Measurements from ENCODE around the gene C17orf58.
A peak's percentile ranks its signal among the peaks of the same experiment; 100 is the strongest.
"Not testable (repeated sequence)": the region's sequence is repeated elsewhere in the genome, so short reads cannot be mapped to it uniquely, and the experiment has no call there.

The C17orf58 gene

GRCh38 chr17:68004201-68004600 is 7.9 kb upstream of the C17orf58 start:
- DNase-seq (ENCODE audit: low read depth in 2 of 2): no peak

DNA sequence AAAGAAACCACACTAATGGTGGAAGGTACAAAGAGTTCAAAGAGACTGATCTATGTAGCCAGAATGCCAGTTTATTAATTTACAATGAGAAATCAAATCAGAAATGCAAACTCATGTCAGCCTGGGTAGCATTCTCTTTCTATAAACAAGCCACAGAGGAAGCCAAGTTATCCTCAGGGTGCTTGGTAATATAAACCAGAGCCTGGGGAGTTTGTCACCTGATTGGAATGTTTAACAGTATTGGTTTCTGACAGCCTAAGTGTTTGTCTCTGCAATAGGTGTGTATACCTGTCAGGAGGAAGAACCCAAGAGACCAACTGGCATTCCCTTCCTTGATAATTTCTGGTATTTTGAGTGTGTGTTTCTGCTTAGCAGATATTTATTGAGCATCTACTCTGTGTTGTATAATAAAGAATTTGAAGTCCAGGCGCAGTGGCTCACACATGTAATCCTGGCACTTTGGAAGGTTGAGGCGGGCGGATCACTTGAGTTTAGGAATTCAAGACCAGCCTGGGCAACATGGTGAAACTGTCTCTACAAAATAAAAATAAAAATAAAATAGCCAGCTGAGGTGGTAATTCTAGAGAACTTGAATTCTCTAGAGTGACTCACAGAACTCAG is 3.1 kb upstream of the C17orf58 start:
- no peak for DNase-seq (ENCODE audit: low read depth in 2 of 2)

GRCh38 chr17:67998466-67998865 is 2.2 kb upstream of the C17orf58 start:
- DNase-seq (ENCODE audit: low read depth in 2 of 2): no peak

GRCh38 chr17:67995570-67996263 is 552 bp downstream of the C17orf58 start:
- DNase-seq (ENCODE audit: low read depth in 2 of 2): no peak

GRCh38 chr17:67994817-67995569 is 1.3 kb downstream of the C17orf58 start:
- no peak for DNase-seq (ENCODE audit: low read depth in 2 of 2)

- no peak for DNase-seq (ENCODE audit: low read depth in 2 of 2)
Measured at GRCh38 chr17:67993998-67994361, 2.3 kb downstream of the C17orf58 start.

DNA sequence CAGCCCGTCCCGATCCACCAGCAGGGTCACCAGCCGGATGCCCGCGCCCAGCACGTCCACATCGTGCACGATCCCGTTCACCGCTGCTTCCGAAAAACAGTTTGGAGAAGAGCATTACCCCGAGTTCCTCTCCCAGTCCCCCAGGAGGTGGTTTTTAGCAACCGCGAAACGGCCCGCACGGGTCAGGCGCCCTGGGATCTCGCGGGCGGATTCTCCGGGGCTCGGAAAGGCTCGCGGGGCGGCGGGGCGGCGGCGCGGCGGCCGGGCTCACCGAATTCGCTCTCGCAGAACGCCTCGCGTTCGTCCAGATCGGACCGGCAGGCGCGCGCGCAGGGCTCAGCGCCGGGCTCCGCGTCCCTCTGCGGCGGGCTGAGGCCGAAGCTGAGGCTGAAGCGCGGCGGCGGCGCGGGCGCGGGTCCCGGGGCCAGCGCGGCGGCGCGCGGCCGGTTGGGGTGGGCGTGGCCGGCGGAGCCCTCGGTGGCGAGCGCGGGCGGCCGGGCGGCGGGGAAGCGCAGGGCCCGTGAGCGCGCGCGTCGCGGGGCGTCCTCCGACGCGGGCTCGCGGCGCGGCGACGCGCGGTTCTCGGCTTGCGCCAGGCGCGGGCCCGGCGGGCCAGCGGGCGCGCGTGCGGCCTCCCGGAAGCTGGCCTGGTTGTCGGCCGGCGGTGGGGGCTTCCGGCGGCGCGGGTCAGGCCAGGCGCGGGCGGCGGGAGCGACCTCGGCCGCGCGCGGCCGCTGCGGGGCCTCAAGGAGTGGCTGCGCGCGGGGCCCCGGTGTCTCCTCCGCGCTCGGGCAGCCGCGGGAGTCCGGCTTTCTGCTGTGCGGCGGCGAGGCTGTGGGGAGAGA is 2.9 kb downstream of the C17orf58 start:
- DNase-seq (ENCODE audit: low read depth in 2 of 2): peak; percentile 56 to 63

DNA sequence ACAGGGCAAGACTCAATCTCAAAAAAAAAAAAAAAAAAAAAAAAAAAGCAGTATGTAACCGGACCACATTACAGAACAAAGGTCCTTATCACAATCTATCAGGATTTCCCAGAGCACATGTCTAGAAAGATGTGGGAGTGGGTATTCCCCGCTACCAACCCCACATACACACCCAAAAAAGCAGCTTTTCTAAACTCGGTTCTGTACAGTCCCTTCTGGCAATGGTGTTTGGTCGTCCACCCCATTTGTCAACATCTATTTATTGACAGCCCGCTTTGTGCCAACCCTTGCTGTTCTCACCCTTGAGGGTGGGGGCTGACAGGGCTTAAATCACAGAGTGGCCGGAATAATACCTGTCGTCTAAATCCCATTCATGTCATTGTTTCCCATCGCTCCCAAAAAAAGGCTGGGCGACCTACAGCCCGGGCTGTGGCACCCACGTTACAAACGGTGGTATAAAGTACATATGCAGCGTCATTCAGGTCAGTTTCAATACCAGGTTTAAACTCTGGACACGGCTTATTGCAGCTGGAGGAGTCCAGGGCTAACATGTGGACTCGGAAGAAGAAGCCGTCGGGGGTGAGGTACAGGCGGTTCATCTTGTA is 3.6 kb downstream of the C17orf58 start:
- no peak for DNase-seq (ENCODE audit: low read depth in 2 of 2)

DNA sequence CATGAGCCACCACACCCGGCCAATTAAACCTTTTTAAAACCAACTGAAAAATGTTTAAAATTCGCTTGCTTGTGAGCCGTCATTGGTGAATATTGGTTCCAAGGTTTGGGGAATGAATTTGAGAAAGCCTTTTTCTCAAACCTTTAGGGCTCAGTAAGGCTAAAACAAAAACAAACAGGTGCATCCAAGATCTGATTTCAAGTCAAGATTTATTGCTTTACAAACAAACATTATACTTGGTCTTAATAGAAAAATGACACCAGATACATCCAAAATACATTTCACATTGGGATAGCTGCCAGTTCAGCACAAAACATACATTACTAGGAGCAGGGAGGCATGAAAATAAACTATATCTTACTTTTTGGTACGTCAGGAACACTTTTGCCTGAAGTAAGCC is 5.4 kb downstream of the C17orf58 start:
- no peak for DNase-seq (ENCODE audit: low read depth in 2 of 2)

GRCh38 chr17:67983383-67983688 is 12.9 kb downstream of the C17orf58 start:
- no peak for DNase-seq (ENCODE audit: low read depth in 2 of 2)

DNA sequence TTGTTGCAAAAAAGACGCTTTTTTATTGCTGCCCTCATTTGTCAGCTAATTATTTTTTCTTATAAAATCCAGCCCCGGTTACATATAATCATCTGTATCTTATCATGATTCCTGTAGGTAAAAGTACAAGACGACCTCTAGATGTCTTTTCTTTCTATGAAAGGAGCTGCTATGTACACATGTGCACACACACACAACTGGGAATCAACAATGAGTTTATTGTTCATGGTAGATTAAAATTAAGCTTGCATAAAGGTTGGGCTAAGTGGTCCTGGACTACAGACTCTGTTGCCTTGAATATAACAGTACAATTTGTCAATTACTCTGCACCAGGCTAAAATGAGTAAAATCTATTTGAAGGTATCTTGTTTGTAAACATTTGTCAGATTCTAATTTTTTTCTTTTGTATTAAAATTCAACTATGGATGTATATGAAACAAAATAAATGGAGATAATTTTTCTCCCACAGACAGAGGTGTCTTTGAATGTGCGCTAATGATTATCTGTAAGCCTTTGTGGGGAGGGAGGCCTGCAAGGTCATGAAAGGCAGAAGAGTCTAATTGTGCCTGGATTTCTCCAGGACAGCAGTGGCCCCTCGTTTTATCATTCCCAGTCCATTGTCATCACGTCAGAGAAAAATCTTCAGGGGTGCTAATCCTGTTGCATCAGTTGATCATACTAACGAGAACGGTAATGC is 13.4 kb downstream of the C17orf58 start:
- no peak for DNase-seq (ENCODE audit: low read depth in 2 of 2)

DNA sequence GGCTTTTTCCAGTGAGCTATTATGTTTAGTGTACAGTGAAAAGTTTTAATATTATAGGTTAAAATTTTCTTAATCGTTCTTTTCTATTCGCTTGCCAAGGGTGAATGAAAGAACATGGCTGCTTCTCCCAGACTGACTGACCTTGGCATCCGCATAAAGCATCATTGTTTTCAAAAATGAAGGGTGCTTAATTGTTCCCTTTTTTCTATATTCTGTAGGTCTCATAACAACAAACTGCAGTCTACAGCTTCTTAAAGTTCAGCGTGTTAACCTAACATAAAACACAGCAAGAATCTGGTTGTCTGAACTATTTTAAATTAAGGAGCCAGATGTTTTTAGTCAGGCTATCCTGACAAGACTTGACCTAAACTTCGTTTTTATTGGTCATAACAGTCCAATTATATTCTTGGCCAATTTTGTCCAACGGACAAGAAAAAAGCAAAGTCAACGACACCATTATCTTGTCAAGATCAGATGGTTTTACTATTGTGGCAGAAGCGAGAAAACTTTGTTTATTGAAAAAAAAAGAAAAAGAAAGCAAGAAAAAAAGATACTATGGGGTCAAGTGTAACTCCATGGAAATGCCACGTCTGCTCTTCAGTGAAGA is 14.1 kb downstream of the C17orf58 start:
- DNase-seq (ENCODE audit: low read depth in 2 of 2): no peak

GRCh38 chr17:67980883-67981282 is 15.4 kb downstream of the C17orf58 start:
- DNase-seq (ENCODE audit: low read depth in 2 of 2): not testable (repeated sequence)

DNA sequence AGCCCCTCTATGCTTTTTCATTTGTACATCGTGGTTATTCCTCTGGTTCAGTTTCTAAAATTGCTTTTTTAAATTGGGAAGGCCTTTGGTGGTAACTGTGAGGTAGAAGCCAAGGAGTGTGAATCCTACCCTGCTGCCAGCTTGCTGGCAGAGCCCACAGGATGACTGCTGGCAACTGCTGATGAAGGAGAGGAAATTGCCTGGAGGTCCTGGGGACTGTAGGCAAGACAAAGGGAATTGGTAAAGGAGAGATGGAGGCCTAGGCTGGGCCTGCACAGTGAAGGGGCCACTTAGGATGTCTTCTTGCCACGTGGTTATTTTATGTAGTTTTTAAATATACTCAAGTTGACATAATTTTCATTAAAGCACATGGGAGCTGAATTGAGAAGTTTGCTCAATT is 15.8 kb downstream of the C17orf58 start:
- DNase-seq (ENCODE audit: low read depth in 2 of 2): no peak

- DNase-seq (ENCODE audit: low read depth in 2 of 2): not testable (repeated sequence)
Measured at GRCh38 chr17:67976306-67976705, 20.0 kb downstream of the C17orf58 start.

- DNase-seq (ENCODE audit: low read depth in 2 of 2): no peak
Measured at GRCh38 chr17:67974598-67975066, 21.6 kb downstream of the C17orf58 start.

- DNase-seq (ENCODE audit: low read depth in 2 of 2): no peak
Measured at GRCh38 chr17:67974185-67974584, 22.1 kb downstream of the C17orf58 start.

- DNase-seq (ENCODE audit: low read depth in 2 of 2): no peak
Measured at GRCh38 chr17:67970783-67971182, 25.5 kb downstream of the C17orf58 start.

DNA sequence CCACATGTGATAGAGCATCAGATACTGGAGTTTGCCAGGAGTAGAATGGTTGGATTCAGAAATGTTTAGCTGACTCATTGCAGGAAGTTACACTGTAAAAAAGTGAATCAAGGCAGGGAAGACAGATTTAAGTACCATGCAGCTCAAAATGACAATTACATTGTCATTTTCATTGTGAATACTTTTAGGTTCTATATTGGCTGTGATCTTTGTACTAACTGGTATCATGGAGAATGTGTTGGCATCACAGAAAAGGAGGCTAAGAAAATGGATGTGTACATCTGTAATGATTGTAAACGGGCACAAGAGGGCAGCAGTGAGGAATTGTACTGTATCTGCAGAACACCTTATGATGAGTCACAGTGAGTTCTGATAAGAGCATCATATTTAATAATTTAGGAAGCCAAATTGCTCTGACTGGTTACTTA is 33.1 kb downstream of the C17orf58 start:
- DNase-seq (ENCODE audit: low read depth in 2 of 2): peak; percentile 61 to 63

DNA sequence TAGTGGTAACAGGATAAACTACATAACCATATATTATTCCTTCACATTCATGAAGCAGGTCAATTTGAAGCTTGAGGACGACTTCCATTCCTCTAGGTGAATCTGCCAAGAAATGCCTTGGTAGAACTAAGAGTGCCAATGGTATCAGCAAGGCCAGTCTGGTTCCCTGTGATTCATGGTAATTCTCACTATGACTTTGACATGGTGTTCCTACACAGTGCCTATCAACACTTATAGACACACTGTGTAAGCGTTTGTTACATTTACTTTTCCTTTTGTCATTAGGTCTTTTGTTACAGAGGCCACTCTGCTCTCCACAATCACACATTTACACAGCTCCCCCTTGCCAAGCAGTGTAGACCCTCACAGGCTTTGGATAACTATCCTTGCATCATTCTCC is 34.1 kb downstream of the C17orf58 start:
- DNase-seq (ENCODE audit: low read depth in 2 of 2): not testable (repeated sequence)

GRCh38 chr17:67960276-67960675 is 36.0 kb downstream of the C17orf58 start:
- DNase-seq (ENCODE audit: low read depth in 2 of 2): not testable (repeated sequence)

Measured in activated CD4-positive, alpha-beta T cell treated with anti-CD3 and anti-CD28 coated beads for 24 hours (primary cell).